ENCODE measurements around the gene ODAD4.

Gene ODAD4

DNA sequence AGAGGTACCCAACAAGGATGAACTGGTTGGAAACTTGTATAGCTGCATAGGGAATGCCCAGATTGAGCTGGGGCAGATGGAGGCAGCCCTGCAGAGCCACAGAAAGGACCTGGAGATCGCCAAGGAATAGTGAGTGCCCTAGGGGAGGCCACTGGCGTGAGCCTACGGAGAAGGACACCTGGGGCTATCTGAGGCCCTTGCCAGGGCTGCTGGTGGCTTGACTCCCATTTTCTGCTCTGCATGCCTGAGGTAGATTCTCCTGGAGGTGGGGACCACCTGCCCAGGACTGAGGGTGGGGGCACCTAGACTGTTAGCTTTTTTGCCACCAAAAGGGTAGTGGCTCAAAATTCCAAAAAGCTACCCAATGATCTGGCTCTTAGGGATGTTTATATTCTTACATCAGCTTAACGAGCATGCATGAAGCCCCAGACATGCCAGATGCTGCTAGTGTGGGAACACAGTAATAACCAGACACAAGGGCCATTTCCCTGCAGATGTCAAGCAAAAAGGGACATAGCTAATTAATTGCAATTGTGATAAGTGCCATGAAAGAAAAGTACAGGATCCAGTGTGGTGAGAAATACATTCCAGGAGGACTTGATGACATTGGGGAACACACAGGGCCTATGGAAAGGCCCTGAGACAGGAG is 8.8 kb downstream of the ODAD4 start:
- no peak for DNase-seq (ENCODE audit: low spot score)
- TF ChIP-seq, protein P1, sequence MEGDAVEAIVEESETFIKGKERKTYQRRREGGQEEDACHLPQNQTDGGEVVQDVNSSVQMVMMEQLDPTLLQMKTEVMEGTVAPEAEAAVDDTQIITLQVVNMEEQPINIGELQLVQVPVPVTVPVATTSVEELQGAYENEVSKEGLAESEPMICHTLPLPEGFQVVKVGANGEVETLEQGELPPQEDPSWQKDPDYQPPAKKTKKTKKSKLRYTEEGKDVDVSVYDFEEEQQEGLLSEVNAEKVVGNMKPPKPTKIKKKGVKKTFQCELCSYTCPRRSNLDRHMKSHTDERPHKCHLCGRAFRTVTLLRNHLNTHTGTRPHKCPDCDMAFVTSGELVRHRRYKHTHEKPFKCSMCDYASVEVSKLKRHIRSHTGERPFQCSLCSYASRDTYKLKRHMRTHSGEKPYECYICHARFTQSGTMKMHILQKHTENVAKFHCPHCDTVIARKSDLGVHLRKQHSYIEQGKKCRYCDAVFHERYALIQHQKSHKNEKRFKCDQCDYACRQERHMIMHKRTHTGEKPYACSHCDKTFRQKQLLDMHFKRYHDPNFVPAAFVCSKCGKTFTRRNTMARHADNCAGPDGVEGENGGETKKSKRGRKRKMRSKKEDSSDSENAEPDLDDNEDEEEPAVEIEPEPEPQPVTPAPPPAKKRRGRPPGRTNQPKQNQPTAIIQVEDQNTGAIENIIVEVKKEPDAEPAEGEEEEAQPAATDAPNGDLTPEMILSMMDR (IDR thresholded peaks at IDR 0.05; ENCODE audit: borderline replicate concordance, control extremely low read depth, extremely low read depth, insufficient read depth, missing control alignments) = no peak
- in situ Hi-C loops (cut with MboI; ENCODE audit: low sequenced_read_pairs, unreplicated experiment) = no loop called here

DNA sequence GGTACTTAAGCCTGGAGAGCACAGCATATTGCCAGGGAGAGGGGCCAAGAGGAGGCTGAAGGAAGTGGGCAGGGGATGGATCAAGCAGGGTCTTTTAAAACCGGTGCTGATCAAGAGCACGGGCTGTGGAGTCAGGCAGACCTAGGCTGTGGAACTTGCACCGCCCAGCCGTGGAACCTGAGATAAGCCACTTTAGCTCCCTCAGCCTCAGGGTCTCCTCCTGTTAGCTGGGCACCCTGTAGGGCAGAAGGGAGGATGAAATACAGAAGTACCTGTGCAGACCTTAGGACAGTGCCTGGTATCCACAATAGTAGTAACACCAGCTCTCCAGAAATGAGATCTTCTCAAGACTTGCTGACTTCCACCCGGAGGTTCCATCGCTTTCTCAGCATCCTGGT is 9.3 kb downstream of the ODAD4 start:
- in situ Hi-C loops (cut with MboI; ENCODE audit: low sequenced_read_pairs, unreplicated experiment) = no loop called here
- DNase-seq (ENCODE audit: low spot score) = no peak
- TF ChIP-seq, protein P1 (IDR thresholded peaks at IDR 0.05; ENCODE audit: borderline replicate concordance, control extremely low read depth, extremely low read depth, insufficient read depth, missing control alignments) = no peak

DNA sequence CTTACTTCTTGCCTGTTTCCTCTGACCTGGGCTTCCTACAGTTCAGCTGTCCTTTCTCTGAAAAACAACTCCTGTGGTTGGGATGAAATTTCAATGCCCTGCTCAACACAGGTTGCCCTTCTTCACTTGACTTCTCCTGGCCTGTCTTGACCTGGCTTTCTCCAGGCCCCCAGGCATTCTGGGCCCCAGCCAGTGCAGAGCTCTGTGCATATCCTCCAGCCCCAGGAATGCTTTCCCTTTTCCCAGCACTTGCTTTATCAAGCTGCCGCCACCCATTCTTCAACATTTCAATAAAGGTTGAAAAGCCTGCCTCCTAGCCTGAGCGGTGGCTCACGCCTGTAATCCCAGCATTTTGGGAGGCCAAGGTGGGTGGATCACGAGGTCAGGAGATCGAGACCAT is 10.8 kb downstream of the ODAD4 start:
- in situ Hi-C loops (cut with MboI; ENCODE audit: low sequenced_read_pairs, unreplicated experiment) = no loop called here
- TF ChIP-seq, protein P1 (IDR thresholded peaks at IDR 0.05; ENCODE audit: borderline replicate concordance, control extremely low read depth, extremely low read depth, insufficient read depth, missing control alignments) = no peak

DNA sequence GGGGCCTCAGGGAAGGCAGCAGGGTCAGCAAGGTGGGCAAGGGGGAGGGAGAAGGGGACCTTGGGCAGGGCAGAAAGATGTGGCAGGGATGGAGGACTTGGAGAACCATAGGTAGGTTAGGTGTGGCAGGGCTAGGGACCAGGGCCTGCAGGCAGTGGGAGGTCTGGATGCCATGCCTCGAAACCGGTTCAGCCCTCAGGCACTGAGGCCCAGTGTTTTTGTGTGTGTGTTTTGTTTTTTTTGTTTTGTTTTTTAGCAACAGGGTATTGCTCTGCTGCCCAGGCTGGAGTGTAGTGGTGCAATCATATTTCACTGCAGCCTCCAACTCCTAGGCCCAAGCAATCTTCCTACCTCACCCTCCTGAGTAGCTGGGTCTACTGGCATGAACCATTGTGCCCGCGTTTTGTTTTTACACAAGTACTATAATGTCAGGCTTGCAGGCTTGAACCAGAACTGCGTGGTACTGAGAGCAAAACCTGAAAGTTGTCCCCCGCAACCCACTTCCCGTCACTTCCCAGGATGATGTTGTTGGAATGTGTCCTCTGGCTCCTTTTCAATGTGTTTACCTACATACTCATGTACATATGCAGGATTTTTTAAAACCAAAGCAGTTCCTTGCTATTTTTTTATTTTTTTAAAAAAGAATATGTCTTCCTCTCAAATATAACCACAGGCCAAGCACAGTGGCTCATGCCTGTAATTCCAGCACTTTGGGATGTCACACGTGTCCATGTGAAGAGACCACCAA is 12.4 kb downstream of the ODAD4 start:
- no peak for DNase-seq (ENCODE audit: low spot score)
- in situ Hi-C loops (cut with MboI; ENCODE audit: low sequenced_read_pairs, unreplicated experiment) = no loop called here
- TF ChIP-seq, protein P1 (IDR thresholded peaks at IDR 0.05; ENCODE audit: borderline replicate concordance, control extremely low read depth, extremely low read depth, insufficient read depth, missing control alignments) = no peak

More for the DNA sequence above, 10.8 kb downstream of the ODAD4 start:
- no peak for DNase-seq (ENCODE audit: low spot score)

DNA sequence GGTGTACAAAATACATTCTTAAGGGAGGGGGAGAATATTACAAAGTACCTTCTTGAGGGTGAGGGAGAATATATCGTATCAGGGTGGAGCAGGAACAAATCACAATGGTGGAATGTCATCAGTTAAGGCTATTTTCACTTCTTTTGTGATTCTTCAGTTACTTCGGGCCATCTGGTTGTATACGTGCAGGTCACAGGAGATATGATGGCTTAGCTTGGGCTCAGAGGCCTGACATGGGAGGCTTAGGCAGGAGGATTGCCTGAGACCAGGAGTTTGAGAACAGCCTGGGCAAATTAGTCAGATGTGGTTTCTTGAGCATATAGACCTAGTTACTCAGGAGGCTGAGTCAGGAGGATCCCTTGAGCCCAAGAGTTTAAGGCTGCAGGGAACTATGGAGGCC is 13.1 kb downstream of the ODAD4 start:
- TF ChIP-seq, protein P1 (IDR thresholded peaks at IDR 0.05; ENCODE audit: borderline replicate concordance, control extremely low read depth, extremely low read depth, insufficient read depth, missing control alignments) = no peak
- no peak for DNase-seq (ENCODE audit: low spot score)
- in situ Hi-C loops (cut with MboI; ENCODE audit: low sequenced_read_pairs, unreplicated experiment) = no loop called here

DNA sequence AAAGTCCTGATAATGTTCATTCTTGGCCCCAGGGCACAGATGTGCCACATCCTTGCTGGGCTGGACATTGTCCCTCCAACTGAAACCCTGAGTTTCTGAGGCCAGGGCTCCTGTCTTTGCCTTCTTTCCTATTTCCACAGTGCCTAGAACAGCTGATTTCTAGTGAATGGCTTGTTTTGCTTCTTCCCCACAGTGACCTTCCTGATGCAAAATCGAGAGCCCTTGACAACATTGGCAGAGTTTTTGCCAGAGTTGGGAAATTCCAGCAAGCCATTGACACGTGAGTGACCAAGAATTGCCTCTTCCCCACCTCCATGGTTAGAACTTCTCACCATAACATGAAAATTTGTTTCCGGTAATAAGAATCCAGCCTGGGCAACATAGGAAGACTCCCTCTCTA is 14.5 kb downstream of the ODAD4 start:
- TF ChIP-seq, protein P1 (IDR thresholded peaks at IDR 0.05; ENCODE audit: borderline replicate concordance, control extremely low read depth, extremely low read depth, insufficient read depth, missing control alignments) = no peak
- in situ Hi-C loops (cut with MboI; ENCODE audit: low sequenced_read_pairs, unreplicated experiment) = no loop called here
- DNase-seq (ENCODE audit: low spot score) = no peak

Data from GM13976 (cell line).